Central memory CD8-positive, alpha-beta T cell (primary cell): ENCODE data around the gene PSMG3.
A peak's percentile ranks its signal among the peaks of the same experiment; 100 is the strongest.

ENCODE experiments used
- ATAC-seq: fragments of 150-1000 bp; cut with Tn5 transposase; replicated peaks from 2 replicates; pipeline ENCODE4 v1.10.0; 2022; ENCODE audit warnings: mild to moderate bottlenecking, moderate FRiP score, moderate number of reproducible peaks; ENCODE audit not compliant: poor library complexity, severe bottlenecking; ENCODE audit errors: extremely low read depth
- DNase-seq, 2 donors: peaks; one replicate each; pipeline ENCODE4 v3.0.0; 2021; ENCODE audit warnings: low spot score in 2 of 2
- H3K27ac Mint-ChIP-seq: one replicate; pipeline ENCODE4 v1.8.0; 2022; ENCODE audit warnings: low read depth, mild to moderate bottlenecking, moderate library complexity, mixed read lengths
- H3K27me3 Mint-ChIP-seq: one replicate; pipeline ENCODE4 v1.8.0; 2022; ENCODE audit warnings: mixed read lengths
- H3K36me3 Mint-ChIP-seq: one replicate; pipeline ENCODE4 v1.8.0; 2022; ENCODE audit warnings: mild to moderate bottlenecking, moderate library complexity, mixed read lengths; ENCODE audit not compliant: insufficient read depth
- H3K4me1 Mint-ChIP-seq: one replicate; pipeline ENCODE4 v1.8.0; 2022; ENCODE audit warnings: mixed read lengths
- H3K4me3 Mint-ChIP-seq: one replicate; pipeline ENCODE4 v1.8.0; 2022; ENCODE audit warnings: mild to moderate bottlenecking, moderate library complexity, mixed read lengths
- H3K9me3 Mint-ChIP-seq: one replicate; pipeline ENCODE4 v1.8.0; 2022; ENCODE audit warnings: mixed read lengths

Gene PSMG3

DNA sequence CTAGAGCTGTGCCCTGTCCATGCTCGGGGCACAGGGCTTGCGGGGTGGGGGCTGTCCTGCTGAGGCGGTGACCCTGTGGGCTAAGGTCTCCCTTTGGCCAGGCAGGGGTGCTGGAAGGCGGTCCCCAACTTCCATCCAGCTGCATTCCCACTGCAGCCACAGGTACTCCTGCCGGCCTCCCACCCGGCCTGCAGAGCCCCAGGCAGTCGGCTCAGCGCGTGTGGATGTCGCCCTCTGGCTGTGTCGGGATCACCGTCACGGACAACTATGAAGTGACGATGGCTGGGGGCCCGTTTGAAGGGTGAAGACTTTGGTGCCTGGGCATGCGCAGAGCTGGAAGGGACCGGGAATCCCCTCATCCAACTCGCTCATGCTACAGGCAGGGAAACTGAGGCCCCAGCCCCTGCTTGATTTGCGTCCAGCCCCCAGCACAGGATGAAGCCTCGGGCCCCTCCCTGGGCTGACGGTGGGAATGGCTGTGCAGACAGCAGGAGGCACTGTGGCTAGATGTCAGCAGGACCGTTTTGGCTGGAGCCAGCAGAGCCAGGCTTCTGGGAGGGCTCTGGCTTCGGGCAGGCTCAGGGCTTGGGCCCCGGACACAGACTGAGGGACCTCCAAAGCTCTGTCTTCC, 11.5 kb downstream of the PSMG3 start:
- Mint-ChIP-seq H3K36me3 (peaks cover 5% of the 10 kb centered on the region), H3K4me3 (no peak overlapping the region), H3K9me3 (no peaks in the 10 kb centered on the region), H3K4me1 (no peaks in the 10 kb centered on the region), H3K27me3 (no peaks in the 10 kb centered on the region), H3K27ac (no peak overlapping the region)
- DNase-seq (no peak), ATAC-seq (no peak)

DNA sequence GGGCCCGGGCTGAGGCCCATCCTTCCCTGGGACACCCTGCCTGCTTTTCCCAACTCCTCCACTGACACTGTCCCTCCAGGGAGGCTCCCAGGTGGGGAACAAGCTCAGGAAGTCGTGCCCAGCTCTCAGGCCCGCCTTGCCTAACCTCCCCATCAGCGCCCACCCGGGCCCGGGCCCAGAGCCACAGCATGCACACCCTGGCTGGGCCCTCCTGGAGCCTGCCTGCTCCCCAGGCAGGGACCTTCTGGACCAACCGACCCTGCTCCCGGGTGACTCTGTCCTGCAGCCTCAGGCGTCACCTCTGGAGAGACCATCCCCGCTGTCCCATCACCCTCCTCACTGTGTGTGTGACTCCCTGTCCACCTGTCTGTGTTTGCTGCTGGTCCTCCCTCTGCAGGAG, 12.1 kb downstream of the PSMG3 start:
- no peaks in the 10 kb centered on the region for H3K9me3 Mint-ChIP-seq
- peaks cover 5% of the 10 kb centered on the region for H3K36me3 Mint-ChIP-seq
- DNase-seq (no peak), ATAC-seq (no peak)
- no peaks in the 10 kb centered on the region for H3K4me1 Mint-ChIP-seq
- H3K27me3 Mint-ChIP-seq = no peaks in the 10 kb centered on the region
- H3K27ac Mint-ChIP-seq = no peak overlapping the region
- H3K4me3 Mint-ChIP-seq = no peak overlapping the region

DNA sequence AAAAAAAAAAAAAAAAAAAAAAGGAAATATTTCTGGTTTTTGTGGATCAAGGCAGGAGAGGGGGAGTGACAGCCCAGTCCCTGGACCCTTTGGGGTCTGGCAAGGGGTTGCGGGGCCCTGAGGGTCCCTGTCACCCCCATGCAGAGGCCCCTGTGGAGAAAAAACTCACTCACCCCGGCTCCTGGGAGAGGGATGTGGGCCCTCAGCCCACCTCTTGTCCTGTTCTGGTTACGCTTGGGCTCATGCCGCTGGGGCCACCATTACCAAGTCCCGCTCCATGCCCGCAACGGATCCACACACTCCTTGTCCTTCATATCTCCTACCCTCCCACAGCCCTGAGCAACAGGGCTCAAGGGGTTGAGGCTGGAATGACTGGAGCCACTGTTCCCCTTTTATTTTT, 12.8 kb downstream of the PSMG3 start:
- Mint-ChIP-seq H3K4me3 (no peak overlapping the region), H3K27me3 (no peaks in the 10 kb centered on the region), H3K4me1 (no peaks in the 10 kb centered on the region), H3K9me3 (no peaks in the 10 kb centered on the region), H3K36me3 (peaks cover 5% of the 10 kb centered on the region), H3K27ac (no peak overlapping the region)
- ATAC-seq (no peak), DNase-seq (no peak)

DNA sequence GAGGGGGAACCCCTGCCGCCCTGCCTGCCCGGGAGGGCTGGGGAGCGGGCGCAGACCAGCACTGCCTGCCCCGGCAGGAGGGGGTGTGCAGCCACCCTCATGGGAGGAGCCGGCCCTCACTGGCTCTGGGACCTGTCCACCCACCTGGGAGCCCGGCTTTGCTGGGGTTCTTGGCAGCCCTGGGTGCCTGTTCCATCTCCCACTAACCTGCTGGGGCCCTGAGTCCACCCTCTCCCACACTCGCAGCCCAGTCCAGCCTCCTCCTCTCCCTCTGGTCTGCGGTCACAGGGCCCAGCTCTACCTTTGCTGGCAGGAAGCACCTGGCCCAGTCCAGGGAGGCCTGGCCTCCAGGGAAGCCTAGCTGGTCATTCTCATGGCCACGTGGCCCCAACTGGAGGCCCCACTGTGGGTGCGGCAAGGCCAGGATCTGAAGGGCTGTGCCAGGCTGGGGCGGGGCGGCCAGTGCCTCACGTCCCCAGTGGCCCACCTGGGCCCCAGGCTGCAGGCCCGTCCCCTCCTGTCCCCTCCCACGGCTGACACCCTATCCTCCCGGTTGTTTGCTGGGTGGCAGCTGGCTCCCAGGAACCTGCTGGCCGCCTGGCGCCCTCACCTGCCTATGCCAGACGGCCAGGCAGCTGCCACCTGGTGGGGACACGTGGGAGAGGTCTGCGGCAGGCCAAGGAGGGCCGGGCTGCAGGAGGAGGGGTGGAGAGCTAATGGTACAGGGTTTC, 13.9 kb downstream of the PSMG3 start, which contains the start of gene TMEM184A:
TSS of gene TMEM184A (minus strand) at position 393 of the 731 bp plus-strand sequence. CDS start 721 bp downstream, outside the sequence.
- DNase-seq = no peak
- H3K4me1 Mint-ChIP-seq = no peaks in the 10 kb centered on the region
- no peaks in the 10 kb centered on the region for H3K27me3 Mint-ChIP-seq
- peak; percentile 52 for ATAC-seq
- H3K36me3 Mint-ChIP-seq = peaks cover 5% of the 10 kb centered on the region
- H3K4me3 Mint-ChIP-seq = no peak within 1 kb of the TSS
- H3K9me3 Mint-ChIP-seq = no peaks in the 10 kb centered on the region
- no peak within 1 kb of the TSS for H3K27ac Mint-ChIP-seq

DNA sequence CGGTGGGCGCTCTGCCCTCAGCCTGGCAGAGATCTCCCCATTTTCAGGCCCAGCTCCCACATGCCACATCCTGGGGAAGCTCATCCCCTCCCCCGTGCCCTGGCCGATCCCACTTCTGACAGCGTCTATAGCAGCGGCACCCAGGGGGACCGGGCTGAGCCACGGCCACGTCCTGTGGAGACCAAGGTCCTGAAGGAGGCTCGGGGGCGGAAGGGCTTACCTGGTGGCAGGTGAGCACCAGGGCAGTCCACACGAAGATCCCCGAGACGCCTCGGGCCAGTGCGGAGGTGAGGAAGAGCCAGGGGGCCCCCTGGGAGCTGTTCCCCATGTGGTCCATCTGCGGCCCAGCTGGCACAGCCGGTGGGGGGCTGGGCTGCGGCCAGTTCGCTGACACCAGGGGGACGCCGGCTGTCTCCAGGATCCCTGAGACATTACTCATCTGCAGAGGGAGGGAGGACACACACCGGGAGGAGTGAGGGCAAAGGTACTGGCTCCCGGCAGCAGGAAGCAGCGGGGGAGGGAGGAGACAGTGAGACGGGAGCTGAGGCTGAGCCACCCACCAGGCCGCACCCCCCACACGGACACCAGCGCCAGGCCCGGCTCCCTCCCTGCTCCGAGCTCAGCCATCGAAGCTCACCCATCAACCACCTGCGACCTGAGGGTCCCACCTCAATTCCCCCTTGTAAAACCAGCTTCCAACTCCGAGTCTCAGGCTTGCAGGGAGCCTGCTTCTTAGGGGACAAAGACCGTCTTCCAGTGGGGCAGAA, 14.6 kb downstream of the PSMG3 start:
- H3K27ac Mint-ChIP-seq = peak overlapping the region; percentile 46
- H3K27me3 Mint-ChIP-seq = no peaks in the 10 kb centered on the region
- H3K4me3 Mint-ChIP-seq = no peak overlapping the region
- peaks cover 5% of the 10 kb centered on the region for H3K36me3 Mint-ChIP-seq
- no peaks in the 10 kb centered on the region for H3K9me3 Mint-ChIP-seq
- ATAC-seq (no peak), DNase-seq (no peak)
- H3K4me1 Mint-ChIP-seq = no peaks in the 10 kb centered on the region

DNA sequence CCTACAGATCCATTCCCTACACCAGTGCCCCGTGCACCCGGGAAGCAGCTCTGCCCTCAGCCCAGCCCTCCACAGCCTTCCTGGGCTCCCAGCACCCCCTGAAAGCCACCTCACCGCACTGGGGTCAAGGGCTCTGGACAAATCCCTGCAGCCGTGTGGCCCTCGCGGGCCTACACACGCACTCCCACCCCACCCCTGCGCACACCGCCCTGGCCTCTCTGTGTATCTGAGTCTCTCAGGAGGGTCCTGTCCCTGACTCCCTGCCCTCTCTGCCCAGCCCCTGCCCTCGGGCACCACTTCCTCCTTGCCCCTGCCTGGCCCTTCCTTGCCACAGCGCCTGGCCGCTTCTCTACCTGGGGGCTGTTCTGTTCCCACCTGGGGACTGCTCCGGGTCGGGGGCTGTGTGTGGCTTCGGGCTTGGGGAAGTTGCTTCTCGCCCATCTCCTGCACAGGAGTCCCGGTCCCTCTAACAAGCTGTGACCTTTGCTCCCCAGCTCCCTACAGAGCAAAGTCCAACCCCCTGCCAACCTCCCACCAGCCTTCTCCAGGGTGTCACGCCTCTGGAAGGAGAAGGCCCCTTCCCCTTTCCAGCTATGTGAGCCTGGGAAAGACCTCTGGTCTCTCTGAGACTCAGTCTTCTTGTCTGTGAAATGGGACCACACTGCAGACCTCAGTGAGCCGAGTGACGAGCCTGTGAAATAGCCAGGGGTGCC, 15.3 kb downstream of the PSMG3 start:
- no peak overlapping the region for H3K4me3 Mint-ChIP-seq
- H3K27ac Mint-ChIP-seq = peak overlapping the region; percentile 46
- DNase-seq (no peak), ATAC-seq (no peak)
- H3K4me1 Mint-ChIP-seq = no peaks in the 10 kb centered on the region
- no peaks in the 10 kb centered on the region for H3K27me3 Mint-ChIP-seq
- H3K36me3 Mint-ChIP-seq = peaks cover 3% of the 10 kb centered on the region
- no peaks in the 10 kb centered on the region for H3K9me3 Mint-ChIP-seq

DNA sequence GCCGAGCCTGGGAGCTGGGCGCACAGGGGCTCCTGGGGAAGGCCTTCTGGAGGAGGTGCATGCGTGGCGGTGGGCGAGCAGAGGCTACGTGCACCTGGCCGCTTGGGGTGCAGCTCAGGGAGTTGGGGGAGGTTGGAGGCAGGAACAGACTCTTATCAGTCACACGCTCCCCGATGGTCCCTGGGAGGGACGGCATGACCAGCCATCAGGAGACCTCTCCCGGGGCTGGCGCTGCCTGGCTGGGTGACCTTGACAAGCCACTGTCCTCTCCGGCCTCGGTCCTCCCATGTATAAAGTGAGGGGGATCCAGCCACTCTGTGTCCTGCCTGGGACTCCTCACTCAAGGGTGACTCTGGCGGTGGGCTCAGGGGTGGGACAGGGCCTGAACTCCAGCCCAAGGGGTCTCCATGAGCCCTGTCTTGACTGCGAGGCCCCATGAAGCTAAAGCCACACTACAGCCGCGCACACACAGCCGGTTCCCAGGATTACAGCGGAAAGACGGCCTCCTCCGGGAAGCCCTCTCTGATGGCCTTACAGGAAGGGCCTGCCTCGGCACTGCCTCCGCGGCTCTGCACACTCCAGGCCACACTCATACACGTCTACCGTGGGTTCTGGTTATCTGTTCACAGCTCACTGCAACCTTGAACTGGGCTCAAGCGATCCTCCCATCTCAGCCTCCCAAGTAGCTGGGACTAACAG, 16.2 kb downstream of the PSMG3 start:
- Mint-ChIP-seq H3K4me1 (no peaks in the 10 kb centered on the region), H3K27ac (no peak overlapping the region), H3K4me3 (no peak overlapping the region), H3K36me3 (peaks cover 4% of the 10 kb centered on the region), H3K27me3 (no peaks in the 10 kb centered on the region), H3K9me3 (no peaks in the 10 kb centered on the region)
- no peak for ATAC-seq
- DNase-seq = no peak

DNA sequence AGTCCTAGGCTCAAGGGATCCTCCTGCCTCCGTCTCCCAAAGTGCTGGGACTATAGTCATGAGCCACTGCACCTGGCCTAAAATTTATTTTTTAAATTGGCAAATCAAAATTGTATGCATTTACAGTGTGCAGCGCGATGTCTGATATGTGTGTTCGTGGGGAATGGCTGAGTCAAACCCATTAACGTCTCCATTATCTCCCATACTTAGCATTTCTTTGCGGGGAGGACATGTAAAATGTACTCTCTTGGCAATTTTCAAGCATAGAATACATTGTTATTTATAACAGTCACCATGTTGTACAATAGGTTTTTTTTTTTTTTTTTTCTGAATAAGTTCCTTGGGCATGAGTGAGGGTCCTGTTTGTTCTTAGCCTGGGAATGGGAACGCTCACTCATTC, 17.6 kb downstream of the PSMG3 start:
- H3K27me3 Mint-ChIP-seq = no peaks in the 10 kb centered on the region
- peaks cover 12% of the 10 kb centered on the region for H3K36me3 Mint-ChIP-seq
- H3K4me3 Mint-ChIP-seq = no peak overlapping the region
- no peak for DNase-seq
- no peaks in the 10 kb centered on the region for H3K4me1 Mint-ChIP-seq
- no peak for ATAC-seq
- no peak overlapping the region for H3K27ac Mint-ChIP-seq
- H3K9me3 Mint-ChIP-seq = no peaks in the 10 kb centered on the region

DNA sequence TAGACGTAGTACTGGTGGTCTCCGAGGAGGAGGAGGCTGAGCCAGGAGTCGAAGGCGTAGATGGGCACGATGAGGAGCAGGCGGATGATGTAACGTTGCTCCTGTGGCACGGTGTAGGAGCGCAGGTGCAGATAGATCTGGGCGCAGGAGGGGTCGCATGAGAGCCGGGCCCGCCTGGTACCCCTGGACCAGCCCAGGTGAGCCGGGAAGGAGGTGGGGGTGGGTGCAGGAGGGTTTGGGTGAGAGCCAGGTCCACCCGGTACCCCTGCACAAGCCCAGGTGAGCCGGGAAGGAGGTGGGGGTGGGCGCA, 19.0 kb downstream of the PSMG3 start:
- peaks cover 12% of the 10 kb centered on the region for H3K36me3 Mint-ChIP-seq
- no peaks in the 10 kb centered on the region for H3K27me3 Mint-ChIP-seq
- H3K27ac Mint-ChIP-seq = no peak overlapping the region
- no peak overlapping the region for H3K4me3 Mint-ChIP-seq
- no peaks in the 10 kb centered on the region for H3K9me3 Mint-ChIP-seq
- DNase-seq (no peak), ATAC-seq (no peak)
- H3K4me1 Mint-ChIP-seq = no peaks in the 10 kb centered on the region

DNA sequence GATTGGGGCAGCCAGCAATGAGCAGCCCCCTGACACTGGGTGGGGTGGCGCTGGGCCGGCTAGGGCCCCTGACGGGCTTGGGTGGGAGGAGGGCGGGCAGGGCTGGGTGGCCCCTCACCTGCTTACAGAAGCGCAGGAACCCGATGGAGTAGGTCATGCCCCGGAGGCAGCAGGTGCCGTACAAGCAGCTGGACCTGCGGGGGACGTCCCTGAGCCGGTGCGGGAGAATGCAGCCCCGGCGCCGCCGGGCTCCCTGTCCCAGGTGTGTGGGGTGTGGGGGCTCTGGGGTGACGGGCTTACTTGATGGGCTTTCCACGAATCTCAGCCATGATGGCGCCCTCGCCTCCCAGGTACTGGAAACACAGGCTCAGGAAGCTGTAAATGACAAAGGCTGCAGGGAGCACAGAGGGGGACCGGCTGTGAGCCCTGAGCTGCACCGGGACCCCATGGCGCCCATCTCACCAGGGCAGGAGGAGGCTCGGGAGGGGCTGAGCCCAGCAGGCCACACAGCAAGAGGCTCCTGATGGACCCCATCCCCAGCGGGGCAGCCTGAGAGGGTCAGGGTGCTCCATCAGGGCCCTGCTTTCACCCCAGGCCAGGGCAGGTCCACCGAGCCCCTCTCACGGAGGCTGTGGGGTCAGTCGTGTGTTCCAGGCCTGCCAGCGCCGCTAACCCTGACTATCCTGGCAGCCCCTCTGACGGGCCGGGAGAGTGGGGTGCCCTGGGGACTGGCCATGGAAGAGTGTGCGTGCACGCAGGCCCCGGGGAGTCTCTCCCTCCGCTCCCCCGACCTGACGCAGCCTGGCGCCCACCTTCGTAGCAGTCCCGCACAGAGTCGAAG, 19.6 kb downstream of the PSMG3 start:
- Mint-ChIP-seq H3K9me3 (no peaks in the 10 kb centered on the region), H3K27ac (no peak overlapping the region), H3K4me3 (no peak overlapping the region), H3K27me3 (no peaks in the 10 kb centered on the region), H3K36me3 (peaks cover 14% of the 10 kb centered on the region), H3K4me1 (no peaks in the 10 kb centered on the region)
- DNase-seq (no peak), ATAC-seq (no peak)

DNA sequence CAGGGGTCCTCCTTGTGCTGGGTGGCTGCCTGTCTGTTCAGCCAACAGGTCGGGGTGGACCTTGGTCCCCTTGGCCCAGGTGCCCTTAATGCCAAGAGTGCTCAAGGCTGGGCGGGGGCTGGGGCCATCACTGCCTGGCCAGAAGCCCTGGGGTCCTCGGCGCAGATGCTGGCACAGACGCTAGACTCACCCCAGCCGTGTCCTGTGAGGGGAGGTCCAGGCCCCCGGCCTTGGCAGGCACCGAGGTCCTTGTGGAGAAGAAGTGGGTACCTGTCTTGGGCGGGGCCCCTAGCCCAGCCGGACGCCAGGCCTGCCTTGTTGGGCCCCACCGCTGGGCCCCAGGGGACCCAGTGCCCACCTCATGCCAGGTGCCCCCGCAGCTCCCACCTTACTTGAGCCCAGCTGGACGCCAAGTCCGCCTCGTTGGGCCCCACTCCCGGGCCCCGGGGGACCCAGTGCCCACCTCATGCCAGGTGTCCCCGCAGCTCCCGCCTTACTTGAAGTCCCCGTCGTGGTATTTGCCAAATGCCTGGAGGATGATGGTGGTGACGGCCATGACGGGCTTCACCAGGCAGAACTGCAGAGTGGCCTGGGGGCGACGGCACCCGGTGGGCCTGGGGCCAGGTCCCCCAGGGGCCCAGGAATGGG, 20.4 kb downstream of the PSMG3 start:
- H3K27ac Mint-ChIP-seq = no peak overlapping the region
- H3K27me3 Mint-ChIP-seq = no peaks in the 10 kb centered on the region
- H3K9me3 Mint-ChIP-seq = no peaks in the 10 kb centered on the region
- H3K36me3 Mint-ChIP-seq = peaks cover 16% of the 10 kb centered on the region
- ATAC-seq (no peak), DNase-seq (no peak)
- no peaks in the 10 kb centered on the region for H3K4me1 Mint-ChIP-seq
- H3K4me3 Mint-ChIP-seq = no peak overlapping the region
